Tibial nerve (tissue), 4 donors: ENCODE results near the gene HGFAC. TPM values are rescaled to one million over a fixed set of nuclear protein-coding genes. Genes with fewer than 3 reads are reported as not detected.

Experiments used
- DNase-seq, 2 donors: peaks; one replicate each; pipeline ENCODE4 v3.0.0-alpha.2; 2019; ENCODE audit warnings: low spot score in 2 of 2
- H3K27ac ChIP-seq, 4 donors: fragments of 200-600 bp; sonication (generic) in 3 of 4; one replicate each; pipeline ENCODE4 v1.5.1; 2017 to 2019; ENCODE audit warnings: mild to moderate bottlenecking in 1 of 4
- H3K27me3 ChIP-seq, 2 donors: fragments of 200-600 bp; sonication (generic) in 1 of 2; one replicate each; pipeline versions ENCODE4 v1.5.1 to v1.6.0; 2017 to 2019
- H3K36me3 ChIP-seq, 3 donors: fragments of 200-600 bp; sonication (generic); one replicate each; pipeline ENCODE4 v1.5.1; 2018 to 2019
- H3K4me1 ChIP-seq, 4 donors: fragments of 200-600 bp; sonication (generic) in 3 of 4; one replicate each; pipeline ENCODE4 v1.5.1; 2017 to 2019
- H3K4me3 ChIP-seq, 4 donors: fragments of 200-600 bp; sonication (generic) in 3 of 4; one replicate each; pipeline ENCODE4 v1.5.1; 2017 to 2019; ENCODE audit warnings: mild to moderate bottlenecking in 1 of 4, moderate library complexity in 1 of 4
- H3K9me3 ChIP-seq, 4 donors: fragments of 200-600 bp; sonication (generic) in 3 of 4; one replicate each; pipeline ENCODE4 v1.5.1; 2017 to 2019
- EP300 ChIP-seq, 2 donors: sonication (generic); formaldehyde crosslinking; IDR thresholded peaks; one replicate each; pipeline ENCODE4 v1.6.1; 2017; ENCODE audit warnings: antibody characterized with exemption in 2 of 2, mild to moderate bottlenecking in 1 of 2
- POLR2A ChIP-seq, 2 donors: fragments of 450-650 bp; IDR thresholded peaks; one replicate each; pipeline ENCODE4 v1.6.1; 2017; ENCODE audit warnings: antibody characterized with exemption in 2 of 2, mild to moderate bottlenecking in 2 of 2, moderate library complexity in 2 of 2
- WGBS, 2 donors: methylation state at CpG; one replicate each; pipeline ENCODE4 v1.1.5; 2018; 5-methylcytosine and 5-hydroxymethylcytosine counted together
- total RNA-seq, 4 donors: library from RNA; depleted of rRNA; stranded (reverse); fragments of >200 nt; gene quantifications; one replicate each; pipeline ENCODE4 v1.1.0, GENCODE V29; 2016
- TF ChIP-seq, protein P1 (sequence below), 5 experiments: fragments of 200-600 bp in 3 of 5; fragments of 450-650 bp in 2 of 5; sonication (generic) in 3 of 5; IDR thresholded peaks; one replicate each; pipeline ENCODE4 v1.5.1; 2016 to 2019; ENCODE audit warnings: antibody characterized with exemption in 5 of 5, mild to moderate bottlenecking in 3 of 5, moderate library complexity in 2 of 5

HGFAC gene
- total RNA-seq, 4 donors from 2014 or later = not detected

DNA sequence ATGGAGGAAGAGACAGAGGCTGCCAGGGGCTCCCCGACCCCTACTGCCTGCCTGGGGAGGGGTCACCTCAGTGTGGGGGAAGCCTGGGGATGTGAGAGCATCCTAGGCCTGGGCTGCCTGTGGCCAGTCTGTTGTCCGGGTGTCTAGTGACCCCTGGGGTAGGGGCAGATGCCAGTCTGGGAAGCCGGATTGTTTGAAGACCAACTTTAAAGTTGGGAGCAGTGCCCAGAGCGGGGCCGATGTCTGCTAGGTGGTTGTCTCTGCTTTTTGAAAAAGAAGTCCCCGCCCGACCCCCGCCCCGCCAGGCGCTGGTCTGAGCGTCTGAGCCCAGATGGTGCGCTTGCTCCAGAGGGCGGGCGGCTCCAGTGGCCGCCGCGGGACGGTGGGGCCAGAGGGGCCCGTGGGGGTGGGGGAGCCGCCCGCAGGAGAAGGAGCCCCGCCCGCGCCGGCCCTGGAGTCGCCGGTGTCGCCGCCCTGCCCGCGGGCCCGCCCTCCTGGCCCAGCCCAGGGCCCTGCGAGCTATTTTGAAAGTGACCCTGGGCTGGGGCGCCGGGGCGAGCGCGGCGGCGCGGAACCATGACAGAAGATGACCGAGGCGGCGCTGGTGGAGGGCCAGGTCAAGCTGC lies 21.1 kb downstream of the HGFAC start, which contains the start of gene DOK7:
Gene DOK7, plus strand, starts transcription at position 517 of the 626 bp plus-strand sequence. Its CDS starts 70 bp downstream, at position 587.
- no peak for DNase-seq
- TF ChIP-seq EP300 (IDR thresholded peaks at IDR 0.05) = no peak
- no peak for TF ChIP-seq POLR2A (IDR thresholded peaks at IDR 0.05)
- Histone ChIP-seq H3K4me1 (peaks cover 0 to 12% (median 3%) of the 10 kb centered on the region in 4 donors), H3K4me3 (peak within 1 kb of the TSS in 3 of 4 donors; percentile 2 to 49 (median 33)), H3K36me3 (no peaks in the 10 kb centered on the region), H3K9me3 (no peaks in the 10 kb centered on the region), H3K27ac (no peak within 1 kb of the TSS), H3K27me3 (peaks cover 0 to 40% of the 10 kb centered on the region in 2 donors)
- WGBS, 2 donors = 6 to 29% methylated on average over 4 to 11 of the region's 44 CpGs

DNA sequence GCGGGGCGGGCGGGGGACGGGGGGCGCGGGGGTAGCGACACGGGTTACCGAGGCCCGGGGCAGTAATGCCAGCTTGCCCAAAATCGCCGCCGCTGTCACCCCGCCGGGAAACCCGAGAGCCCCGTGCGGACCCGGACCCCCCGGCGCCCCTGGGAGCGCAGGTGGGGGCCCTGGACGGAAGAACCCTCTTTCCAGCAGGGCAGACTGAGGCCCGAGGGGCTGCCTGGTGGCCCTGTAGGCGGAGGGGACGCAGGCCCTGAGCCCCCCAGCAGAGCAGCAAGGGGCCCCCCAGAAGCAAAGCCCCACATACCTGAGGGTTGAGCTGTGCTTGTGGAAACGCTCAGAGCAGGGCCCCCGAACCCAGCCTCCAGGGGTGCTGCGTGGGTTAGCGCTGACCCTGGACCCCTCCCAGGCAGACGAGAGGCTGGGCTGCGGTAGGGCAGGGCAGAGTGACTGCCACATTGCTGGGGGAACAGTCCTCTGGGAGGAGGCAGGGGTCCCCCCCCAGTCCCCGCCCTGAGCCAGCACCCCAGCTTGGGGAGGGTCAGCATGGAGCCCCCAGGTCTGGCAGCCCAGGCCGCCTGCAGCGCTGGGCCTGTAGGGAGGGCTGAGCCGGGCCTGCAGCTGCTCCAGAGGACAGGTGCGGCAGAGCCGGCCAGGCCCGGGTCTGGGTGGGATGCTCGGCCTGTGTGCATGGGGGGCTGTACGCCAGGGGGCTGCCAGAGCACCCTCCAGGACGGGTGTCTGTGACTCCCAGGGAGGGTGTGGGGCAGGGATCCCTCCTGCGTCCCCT lies 22.0 kb downstream of the HGFAC start:
- 16 to 79% methylated on average over 8 to 10 of the region's 43 CpGs for WGBS, 2 donors
- Histone ChIP-seq H3K9me3 (no peaks in the 10 kb centered on the region), H3K36me3 (no peaks in the 10 kb centered on the region), H3K4me3 (peak overlapping the region in 3 of 4 donors; percentile 2 to 49 (median 33)), H3K27ac (no peak overlapping the region), H3K4me1 (peaks cover 0 to 12% (median 3%) of the 10 kb centered on the region in 4 donors), H3K27me3 (peaks cover 0 to 40% of the 10 kb centered on the region in 2 donors)
- no peak for TF ChIP-seq EP300 (IDR thresholded peaks at IDR 0.05)
- no peak for DNase-seq

DNA sequence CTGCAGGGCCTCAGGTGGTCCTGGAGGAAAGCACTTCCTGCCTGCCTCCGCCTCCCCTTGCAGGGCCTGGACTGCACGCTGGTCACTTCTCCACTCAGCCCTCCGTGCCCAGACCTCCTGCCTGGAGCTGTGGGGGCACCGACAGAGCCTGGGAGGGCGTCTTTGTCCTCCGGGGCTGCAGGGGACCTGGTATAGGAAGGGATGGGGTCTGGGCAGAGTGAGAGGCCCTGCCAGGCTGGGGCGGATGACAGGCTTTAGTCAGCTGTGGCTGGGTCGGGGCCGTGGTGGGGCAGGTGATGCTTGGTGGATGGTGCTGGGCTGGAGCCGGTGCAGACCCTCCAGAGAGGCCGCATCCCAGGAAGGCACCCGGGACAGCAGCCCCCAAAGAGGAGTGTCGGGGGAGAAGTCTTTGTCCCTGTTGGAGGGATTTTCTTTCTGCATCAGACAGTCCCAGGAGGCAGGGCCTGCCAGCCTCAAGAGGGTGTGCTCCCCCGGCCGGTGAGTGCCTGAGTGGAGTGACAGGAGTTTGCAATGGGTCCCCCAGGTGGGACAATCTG lies 22.7 kb downstream of the HGFAC start:
- peaks cover 0 to 40% of the 10 kb centered on the region in 2 donors for H3K27me3 ChIP-seq
- H3K4me3 ChIP-seq = no peak overlapping the region

DNA sequence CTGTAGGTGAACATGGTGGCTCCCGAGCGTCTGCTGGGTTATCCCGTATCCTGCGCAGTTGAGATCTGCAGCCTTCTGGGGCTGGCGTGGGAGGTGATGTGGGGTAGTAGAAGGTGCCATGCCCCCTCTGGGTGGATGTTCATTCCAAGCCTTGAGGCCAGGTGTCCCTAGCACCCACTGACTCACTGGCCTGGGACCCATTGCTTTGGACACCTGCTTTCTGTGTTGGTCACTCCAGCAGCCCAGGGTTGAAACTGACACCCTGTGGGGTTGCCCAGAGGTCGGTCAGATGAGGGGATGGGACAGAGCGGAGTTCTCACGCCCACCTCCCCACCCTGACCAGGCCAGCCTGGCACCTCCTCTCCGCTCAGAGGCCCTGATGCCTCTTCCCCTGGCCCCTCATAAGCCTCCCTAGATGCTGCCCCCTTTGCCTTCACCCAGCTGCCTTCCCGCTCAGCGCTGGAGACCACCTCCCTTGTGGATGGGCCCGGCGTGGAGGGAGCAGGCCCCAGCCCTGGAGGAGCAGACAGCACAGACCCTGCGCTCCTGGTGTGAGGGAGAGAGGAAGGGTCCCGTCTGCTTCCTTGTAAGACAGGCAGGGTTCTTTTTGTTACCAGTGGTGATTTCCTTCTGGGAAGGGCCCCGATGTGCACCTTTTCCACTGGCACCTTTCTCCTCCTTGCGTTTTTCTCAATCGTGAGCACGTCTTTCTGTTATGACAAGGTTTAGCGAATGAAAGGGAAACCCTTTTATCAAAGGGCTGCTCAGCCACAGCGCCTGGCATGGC lies 23.3 kb downstream of the HGFAC start:
- H3K36me3 ChIP-seq = no peaks in the 10 kb centered on the region
- DNase-seq = no peak
- peaks cover 0 to 42% of the 10 kb centered on the region in 2 donors for H3K27me3 ChIP-seq
- no peaks in the 10 kb centered on the region for H3K9me3 ChIP-seq
- TF ChIP-seq EP300 (IDR thresholded peaks at IDR 0.05) (no peak), POLR2A (IDR thresholded peaks at IDR 0.05) (no peak)
- TF ChIP-seq, protein P1, sequence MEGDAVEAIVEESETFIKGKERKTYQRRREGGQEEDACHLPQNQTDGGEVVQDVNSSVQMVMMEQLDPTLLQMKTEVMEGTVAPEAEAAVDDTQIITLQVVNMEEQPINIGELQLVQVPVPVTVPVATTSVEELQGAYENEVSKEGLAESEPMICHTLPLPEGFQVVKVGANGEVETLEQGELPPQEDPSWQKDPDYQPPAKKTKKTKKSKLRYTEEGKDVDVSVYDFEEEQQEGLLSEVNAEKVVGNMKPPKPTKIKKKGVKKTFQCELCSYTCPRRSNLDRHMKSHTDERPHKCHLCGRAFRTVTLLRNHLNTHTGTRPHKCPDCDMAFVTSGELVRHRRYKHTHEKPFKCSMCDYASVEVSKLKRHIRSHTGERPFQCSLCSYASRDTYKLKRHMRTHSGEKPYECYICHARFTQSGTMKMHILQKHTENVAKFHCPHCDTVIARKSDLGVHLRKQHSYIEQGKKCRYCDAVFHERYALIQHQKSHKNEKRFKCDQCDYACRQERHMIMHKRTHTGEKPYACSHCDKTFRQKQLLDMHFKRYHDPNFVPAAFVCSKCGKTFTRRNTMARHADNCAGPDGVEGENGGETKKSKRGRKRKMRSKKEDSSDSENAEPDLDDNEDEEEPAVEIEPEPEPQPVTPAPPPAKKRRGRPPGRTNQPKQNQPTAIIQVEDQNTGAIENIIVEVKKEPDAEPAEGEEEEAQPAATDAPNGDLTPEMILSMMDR (IDR thresholded peaks at IDR 0.05) = no peak
- peaks cover 0 to 12% (median 3%) of the 10 kb centered on the region in 4 donors for H3K4me1 ChIP-seq
- WGBS, 2 donors = 89 to 91% methylated on average over 18 to 21 of the region's 21 CpGs
- no peak overlapping the region for H3K27ac ChIP-seq
- no peak overlapping the region for H3K4me3 ChIP-seq

More for the DNA sequence above, 22.7 kb downstream of the HGFAC start:
- Histone ChIP-seq H3K4me1 (peaks cover 0 to 12% (median 3%) of the 10 kb centered on the region in 4 donors), H3K27ac (no peak overlapping the region), H3K36me3 (no peaks in the 10 kb centered on the region), H3K9me3 (no peaks in the 10 kb centered on the region)
- DNase-seq = no peak
- TF ChIP-seq EP300 (IDR thresholded peaks at IDR 0.05) = no peak
- no peak for TF ChIP-seq POLR2A (IDR thresholded peaks at IDR 0.05)
- TF ChIP-seq, protein P1 (IDR thresholded peaks at IDR 0.05) = no peak
- WGBS, 2 donors = 84 to 90% methylated on average over 11 to 15 of the region's 15 CpGs

DNA sequence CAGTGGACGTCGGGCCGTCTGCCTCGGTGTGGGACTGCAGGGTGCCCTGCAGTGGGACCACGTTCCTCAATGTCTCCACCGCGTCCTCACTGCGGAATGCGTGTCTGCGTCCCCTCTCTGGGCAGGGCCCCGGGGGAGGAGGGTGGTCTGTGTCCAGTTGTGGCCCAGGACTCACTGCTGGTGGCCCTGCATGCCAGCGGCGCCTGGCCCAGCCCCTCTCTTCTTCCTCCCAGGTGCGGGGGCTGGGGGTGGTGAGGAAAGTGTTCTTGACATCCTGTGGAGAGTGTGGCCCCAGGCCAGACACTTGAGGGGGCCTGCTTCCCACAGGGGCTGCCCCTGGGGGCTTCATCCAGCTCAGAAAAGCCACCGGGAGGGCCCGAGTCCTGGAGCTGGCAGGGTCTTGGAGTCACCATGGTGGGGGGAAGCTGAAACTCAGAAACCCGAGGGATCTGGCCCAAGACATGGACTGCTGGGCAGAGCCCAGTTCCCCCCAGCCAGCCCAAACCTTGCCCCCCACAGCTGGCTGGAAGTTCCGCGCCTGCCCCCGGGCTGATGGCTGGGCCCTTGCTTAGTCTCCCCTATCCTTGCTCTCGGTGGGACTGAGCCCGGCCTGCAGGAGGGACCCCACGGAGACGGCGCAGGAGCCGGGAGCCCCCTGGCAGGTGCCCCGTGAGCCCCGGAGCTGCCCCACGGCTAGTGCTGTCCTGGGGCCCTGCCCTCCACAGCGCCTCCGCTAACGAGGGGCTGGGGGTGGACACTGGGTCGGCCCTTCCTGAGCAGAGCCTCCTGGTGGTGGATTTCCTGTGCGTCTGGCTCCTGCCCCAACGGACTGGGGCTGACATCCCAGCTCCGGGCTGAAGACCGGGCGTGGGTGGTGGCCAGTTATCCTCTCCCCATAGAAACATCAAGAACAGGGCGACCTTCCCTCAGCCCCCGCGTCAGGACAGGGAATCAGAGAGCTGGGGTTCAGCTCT lies 24.2 kb downstream of the HGFAC start:
- WGBS, 2 donors = 65 to 76% methylated on average over 20 to 22 of the region's 41 CpGs

More for the DNA sequence above, 24.2 kb downstream of the HGFAC start:
- Histone ChIP-seq H3K27me3 (peaks cover 0 to 51% of the 10 kb centered on the region in 2 donors), H3K4me1 (peaks cover 0 to 12% (median 3%) of the 10 kb centered on the region in 4 donors), H3K9me3 (no peaks in the 10 kb centered on the region), H3K27ac (no peak overlapping the region), H3K4me3 (no peak overlapping the region), H3K36me3 (no peaks in the 10 kb centered on the region)
- TF ChIP-seq POLR2A (IDR thresholded peaks at IDR 0.05) (no peak), EP300 (IDR thresholded peaks at IDR 0.05) (no peak)
- TF ChIP-seq, protein P1 (IDR thresholded peaks at IDR 0.05) = no peak
- no peak for DNase-seq
